Endothelial cell of umbilical vein (primary cell): ENCODE measurements around the gene OR52K1.

ENCODE experiments used
- EZH2 ChIP-seq: IDR thresholded peaks from 2 replicates; pipeline ENCODE4 v1.6.1; 2012; ENCODE audit warnings: borderline replicate concordance, low read depth, mild to moderate bottlenecking, moderate library complexity, low read length, inconsistent platforms; ENCODE audit not compliant: severe bottlenecking
- FOS ChIP-seq: IDR thresholded peaks from 2 replicates; pipeline ENCODE4 v1.6.1; 2011; ENCODE audit warnings: mild to moderate bottlenecking, low read length, moderate library complexity, borderline replicate concordance; ENCODE audit not compliant: insufficient read depth
- GATA2 ChIP-seq: IDR thresholded peaks from 2 replicates; pipeline ENCODE4 v1.7.0; 2011; ENCODE audit warnings: low read depth, mild to moderate bottlenecking, moderate library complexity, mixed read lengths, low read length; ENCODE audit not compliant: insufficient read length, insufficient read depth
- JUN ChIP-seq: IDR thresholded peaks from 2 replicates; pipeline ENCODE4 v1.6.1; 2011; ENCODE audit warnings: borderline replicate concordance, low read depth; ENCODE audit not compliant: insufficient read length, insufficient read depth
- POLR2A ChIP-seq: IDR thresholded peaks from 2 replicates; pipeline ENCODE4 v1.6.1; 2012; ENCODE audit warnings: low read depth, mild to moderate bottlenecking, control low read depth, low read length
- POLR2AphosphoS5 ChIP-seq: IDR thresholded peaks from 2 replicates; pipeline ENCODE4 v1.6.1; 2012; ENCODE audit warnings: low read depth, mild to moderate bottlenecking, control low read depth, low read length, moderate library complexity; ENCODE audit not compliant: insufficient read depth
- TF ChIP-seq, protein P1 (sequence below), 2 donors: IDR thresholded peaks; 1 replicate in 1 of 2; 2 replicates in 1 of 2; pipeline ENCODE4 v1.5.1; 2011; ENCODE audit warnings: low read length in 2 of 2, mild to moderate bottlenecking in 2 of 2, moderate library complexity in 2 of 2, control low read depth in 1 of 2, inconsistent platforms in 1 of 2, low read depth in 1 of 2; ENCODE audit not compliant: insufficient read depth in 1 of 2; ENCODE audit errors: extremely low read depth in 1 of 2

DNA sequence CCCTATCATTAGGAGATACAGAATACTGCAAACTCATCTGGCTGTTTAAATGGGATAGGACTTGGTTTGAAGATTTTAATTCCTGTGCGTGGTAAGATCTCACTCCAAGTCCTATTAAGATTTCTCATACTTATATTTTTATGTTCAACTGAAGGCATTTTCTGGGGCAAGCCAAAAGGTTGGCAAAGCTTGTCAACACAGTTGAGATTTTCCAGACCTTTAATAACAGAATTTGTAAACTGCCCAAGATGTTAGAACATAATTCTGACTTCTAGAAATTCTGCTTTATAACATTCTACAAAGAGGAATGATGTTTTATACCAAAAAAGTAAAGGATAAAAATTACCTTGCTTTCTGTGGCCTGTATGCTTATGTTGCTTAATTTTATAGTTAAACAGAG is 31.8 kb downstream of the OR52K1 start:
- TF ChIP-seq, protein P1, sequence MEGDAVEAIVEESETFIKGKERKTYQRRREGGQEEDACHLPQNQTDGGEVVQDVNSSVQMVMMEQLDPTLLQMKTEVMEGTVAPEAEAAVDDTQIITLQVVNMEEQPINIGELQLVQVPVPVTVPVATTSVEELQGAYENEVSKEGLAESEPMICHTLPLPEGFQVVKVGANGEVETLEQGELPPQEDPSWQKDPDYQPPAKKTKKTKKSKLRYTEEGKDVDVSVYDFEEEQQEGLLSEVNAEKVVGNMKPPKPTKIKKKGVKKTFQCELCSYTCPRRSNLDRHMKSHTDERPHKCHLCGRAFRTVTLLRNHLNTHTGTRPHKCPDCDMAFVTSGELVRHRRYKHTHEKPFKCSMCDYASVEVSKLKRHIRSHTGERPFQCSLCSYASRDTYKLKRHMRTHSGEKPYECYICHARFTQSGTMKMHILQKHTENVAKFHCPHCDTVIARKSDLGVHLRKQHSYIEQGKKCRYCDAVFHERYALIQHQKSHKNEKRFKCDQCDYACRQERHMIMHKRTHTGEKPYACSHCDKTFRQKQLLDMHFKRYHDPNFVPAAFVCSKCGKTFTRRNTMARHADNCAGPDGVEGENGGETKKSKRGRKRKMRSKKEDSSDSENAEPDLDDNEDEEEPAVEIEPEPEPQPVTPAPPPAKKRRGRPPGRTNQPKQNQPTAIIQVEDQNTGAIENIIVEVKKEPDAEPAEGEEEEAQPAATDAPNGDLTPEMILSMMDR (IDR thresholded peaks at IDR 0.05; ENCODE audit: extremely low read depth in 1 of 2, insufficient read depth in 1 of 2, low read depth in 1 of 2, low read length in 2 of 2): no peak
- TF ChIP-seq JUN (no peak), POLR2A (no peak), POLR2AphosphoS5 (no peak), FOS (no peak), GATA2 (no peak), EZH2 (no peak)
